K562 (cell line): Measurements from ENCODE around the gene PROM2.

ENCODE experiments used
- IRF2 ChIP-seq: sonication (generic); formaldehyde crosslinking; IDR thresholded peaks from 2 replicates; pipeline ENCODE4 v1.8.1; 2022; ENCODE audit warnings: mild to moderate bottlenecking, missing genetic modification reagents
- TAF1 ChIP-seq: IDR thresholded peaks from 2 replicates; pipeline ENCODE4 v1.6.1; 2011; ENCODE audit warnings: mild to moderate bottlenecking, low read length, moderate library complexity; ENCODE audit not compliant: insufficient read depth, control insufficient read depth, severe bottlenecking; ENCODE audit errors: extremely low read depth
- ZBTB11 ChIP-seq, 3 experiments: fragments of 200-800 bp in 1 of 3; fragments of 250-450 bp in 1 of 3; fragments of 450-650 bp in 1 of 3; sonication (Bioruptor Pico) in 1 of 3; sonication (Bioruptor generic) in 1 of 3; formaldehyde crosslinking in 1 of 3; IDR thresholded peaks; 2 replicates each; pipeline versions ENCODE4 v1.6.1 to v1.8.0; 2016 to 2022; ENCODE audit warnings: mild to moderate bottlenecking in 2 of 3, missing genetic modification characterization in 2 of 3, missing compliant biosample characterization in 1 of 3, moderate library complexity in 1 of 3
- ZNF232 ChIP-seq: sonication (generic); formaldehyde crosslinking; IDR thresholded peaks from 2 replicates; pipeline ENCODE4 v1.8.0; 2022; ENCODE audit warnings: mild to moderate bottlenecking, missing genetic modification reagents
- TF ChIP-seq, protein P1 (sequence below): fragments of 250-450 bp; sonication (Bioruptor Pico); IDR thresholded peaks from 2 replicates; pipeline ENCODE4 v1.8.0; 2021; ENCODE audit warnings: moderate library complexity, mild to moderate bottlenecking, inconsistent platforms
- TF ChIP-seq, protein P2 (sequence below): fragments of 250-450 bp; sonication (Bioruptor Pico); IDR thresholded peaks from 2 replicates; pipeline ENCODE4 v1.9.0; 2021; ENCODE audit warnings: mild to moderate bottlenecking

DNA sequence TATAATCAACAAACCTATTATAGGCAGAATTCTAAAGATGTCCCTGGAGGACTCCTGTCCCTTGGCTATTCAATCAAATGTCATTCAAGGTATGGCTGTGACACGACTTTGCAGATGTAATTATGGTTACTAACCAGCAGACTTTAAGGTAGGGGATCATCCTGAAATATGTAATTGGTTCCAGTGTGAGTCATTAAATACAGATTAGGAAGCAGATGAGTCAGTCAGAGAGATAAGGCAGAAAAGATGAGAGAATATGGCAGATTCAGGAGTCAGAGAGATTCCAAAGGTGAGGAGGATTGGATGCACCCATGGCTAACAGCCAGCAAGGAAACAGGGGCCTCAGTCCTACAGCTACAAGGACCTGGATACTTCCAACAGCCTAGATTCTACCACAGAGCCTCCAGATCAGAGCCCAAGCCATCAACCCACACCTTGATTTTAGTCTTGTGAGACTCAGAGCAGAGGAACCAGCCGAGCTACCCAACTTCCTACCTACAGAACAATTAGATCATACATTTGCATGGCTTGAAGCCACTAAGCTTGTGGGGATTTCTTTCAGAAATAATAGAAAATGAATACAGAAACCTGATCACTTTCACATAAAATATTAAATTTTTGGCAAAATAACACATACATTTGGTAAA is 11.2 kb upstream of the PROM2 start:
- TF ChIP-seq IRF2 (CRISPR knock-in tag) (no peak), ZNF232 (no peak), TAF1 (no peak), ZBTB11 (CRISPR knock-in tag; IDR thresholded peaks at IDR 0.05) (no peak)
- TF ChIP-seq, protein P1, sequence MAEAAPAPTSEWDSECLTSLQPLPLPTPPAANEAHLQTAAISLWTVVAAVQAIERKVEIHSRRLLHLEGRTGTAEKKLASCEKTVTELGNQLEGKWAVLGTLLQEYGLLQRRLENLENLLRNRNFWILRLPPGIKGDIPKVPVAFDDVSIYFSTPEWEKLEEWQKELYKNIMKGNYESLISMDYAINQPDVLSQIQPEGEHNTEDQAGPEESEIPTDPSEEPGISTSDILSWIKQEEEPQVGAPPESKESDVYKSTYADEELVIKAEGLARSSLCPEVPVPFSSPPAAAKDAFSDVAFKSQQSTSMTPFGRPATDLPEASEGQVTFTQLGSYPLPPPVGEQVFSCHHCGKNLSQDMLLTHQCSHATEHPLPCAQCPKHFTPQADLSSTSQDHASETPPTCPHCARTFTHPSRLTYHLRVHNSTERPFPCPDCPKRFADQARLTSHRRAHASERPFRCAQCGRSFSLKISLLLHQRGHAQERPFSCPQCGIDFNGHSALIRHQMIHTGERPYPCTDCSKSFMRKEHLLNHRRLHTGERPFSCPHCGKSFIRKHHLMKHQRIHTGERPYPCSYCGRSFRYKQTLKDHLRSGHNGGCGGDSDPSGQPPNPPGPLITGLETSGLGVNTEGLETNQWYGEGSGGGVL (CRISPR knock-in tag): no peak
- TF ChIP-seq, protein P2, sequence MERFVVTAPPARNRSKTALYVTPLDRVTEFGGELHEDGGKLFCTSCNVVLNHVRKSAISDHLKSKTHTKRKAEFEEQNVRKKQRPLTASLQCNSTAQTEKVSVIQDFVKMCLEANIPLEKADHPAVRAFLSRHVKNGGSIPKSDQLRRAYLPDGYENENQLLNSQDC: no peak
